IPS-11a (cell line): ENCODE results near the gene PPTC7.
A peak's percentile ranks its signal among the peaks of the same experiment; 100 is the strongest.
"Not testable (repeated sequence)": the region's sequence is repeated elsewhere in the genome, so short reads cannot be mapped to it uniquely, and the experiment has no call there.

Experiments
- H3K4me3 ChIP-seq: one replicate; pipeline ENCODE4 v1.5.1; 2013; ENCODE audit warnings: low read depth, low read length, control low read depth

PPTC7 gene

GRCh38 chr12:110583137-110584059 lies at the start of gene PPTC7:
Gene PPTC7, minus strand, starts transcription at chr12:110583318. Its CDS starts 287 bp downstream, at chr12:110583031.
- peak within 1 kb of the TSS; percentile 91 for H3K4me3 ChIP-seq

- no peak overlapping the region for H3K4me3 ChIP-seq
Measured at GRCh38 chr12:110627500-110628195, 44.5 kb upstream of the PPTC7 start.

GRCh38 chr12:110622582-110622981 lies 39.5 kb upstream of the PPTC7 start:
- no peak overlapping the region for H3K4me3 ChIP-seq

- H3K4me3 ChIP-seq = no peak overlapping the region
Measured at GRCh38 chr12:110619534-110619953, 36.4 kb upstream of the PPTC7 start.

- H3K4me3 ChIP-seq = no peak overlapping the region
Measured at GRCh38 chr12:110616471-110617115, 33.5 kb upstream of the PPTC7 start.

GRCh38 chr12:110615171-110615570 lies 32.1 kb upstream of the PPTC7 start:
- no peak overlapping the region for H3K4me3 ChIP-seq

- peak within 1 kb of the TSS; percentile 71 for H3K4me3 ChIP-seq
Measured at GRCh38 chr12:110613771-110614684, 30.9 kb upstream of the PPTC7 start, which contains the start of gene TCTN1. Gene TCTN1, plus strand, starts transcription at chr12:110614129. Its CDS starts 54 bp downstream, at chr12:110614183.

GRCh38 chr12:110613071-110613770 lies 30.1 kb upstream of the PPTC7 start:
- H3K4me3 ChIP-seq = peak overlapping the region; percentile 71

- no peak overlapping the region for H3K4me3 ChIP-seq
Measured at GRCh38 chr12:110606253-110606611, 23.1 kb upstream of the PPTC7 start.

- H3K4me3 ChIP-seq = not testable (repeated sequence)
Measured at GRCh38 chr12:110602085-110602814, 19.1 kb upstream of the PPTC7 start.

- H3K4me3 ChIP-seq = no peak overlapping the region
Measured at GRCh38 chr12:110600254-110600653, 17.1 kb upstream of the PPTC7 start.

- no peak overlapping the region for H3K4me3 ChIP-seq
Measured at GRCh38 chr12:110599334-110599733, 16.2 kb upstream of the PPTC7 start.

- no peak overlapping the region for H3K4me3 ChIP-seq
Measured at GRCh38 chr12:110597885-110598284, 14.8 kb upstream of the PPTC7 start.

GRCh38 chr12:110592919-110593318 lies 9.8 kb upstream of the PPTC7 start:
- not testable (repeated sequence) for H3K4me3 ChIP-seq

- no peak overlapping the region for H3K4me3 ChIP-seq
Measured at GRCh38 chr12:110592078-110592477, 9.0 kb upstream of the PPTC7 start.

- no peak overlapping the region for H3K4me3 ChIP-seq
Measured at GRCh38 chr12:110591451-110592051, 8.4 kb upstream of the PPTC7 start.

- H3K4me3 ChIP-seq = no peak overlapping the region
Measured at GRCh38 chr12:110590806-110591326, 7.7 kb upstream of the PPTC7 start.

GRCh38 chr12:110590059-110590458 lies 6.9 kb upstream of the PPTC7 start:
- no peak overlapping the region for H3K4me3 ChIP-seq
